HEK293T (cell line): Measurements from ENCODE around the gene TAGLN2.

Source experiments
- BHLHE40 ChIP-seq: fragments of 450-650 bp; IDR thresholded peaks from 2 replicates; pipeline ENCODE4 v1.6.1; 2016; ENCODE audit warnings: mild to moderate bottlenecking, moderate library complexity, borderline replicate concordance
- ELF4 ChIP-seq: fragments of 450-650 bp; IDR thresholded peaks from 2 replicates; pipeline ENCODE4 v1.6.1; 2017; ENCODE audit warnings: antibody characterized with exemption
- FOXA1 ChIP-seq: fragments of 450-650 bp; IDR thresholded peaks from 2 replicates; pipeline ENCODE4 v1.6.1; 2016; ENCODE audit warnings: mild to moderate bottlenecking
- FOXM1 ChIP-seq: fragments of 450-650 bp; IDR thresholded peaks from 2 replicates; pipeline ENCODE4 v1.6.1; 2017; ENCODE audit warnings: mild to moderate bottlenecking, borderline replicate concordance
- HDGF ChIP-seq: fragments of 450-650 bp; IDR thresholded peaks from 2 replicates; pipeline ENCODE4 v1.6.1; 2017; ENCODE audit warnings: antibody characterized with exemption, borderline replicate concordance
- L3MBTL2 ChIP-seq: fragments of 450-650 bp; conservative IDR thresholded peaks from 2 replicates; pipeline ENCODE4 v1.6.1; 2016; ENCODE audit warnings: mild to moderate bottlenecking
- LEF1 ChIP-seq: fragments of 450-650 bp; IDR thresholded peaks from 2 replicates; pipeline ENCODE4 v1.6.1; 2017; ENCODE audit warnings: mild to moderate bottlenecking, borderline replicate concordance
- NFRKB ChIP-seq: fragments of 450-650 bp; IDR thresholded peaks from 2 replicates; pipeline ENCODE4 v1.6.1; 2016; ENCODE audit warnings: mild to moderate bottlenecking, moderate library complexity
- SP1 ChIP-seq: fragments of 450-650 bp; IDR thresholded peaks from 2 replicates; pipeline ENCODE4 v1.6.1; 2017
- SUZ12 ChIP-seq: fragments of 450-650 bp; IDR thresholded peaks from 2 replicates; pipeline ENCODE4 v1.6.1; 2016; ENCODE audit warnings: mild to moderate bottlenecking
- TARDBP ChIP-seq: fragments of 450-650 bp; IDR thresholded peaks from 2 replicates; pipeline ENCODE4 v1.6.1; 2016
- TF ChIP-seq, protein P1 (sequence below): fragments of 450-650 bp; IDR thresholded peaks from 2 replicates; pipeline ENCODE4 v1.6.1; 2016

DNA sequence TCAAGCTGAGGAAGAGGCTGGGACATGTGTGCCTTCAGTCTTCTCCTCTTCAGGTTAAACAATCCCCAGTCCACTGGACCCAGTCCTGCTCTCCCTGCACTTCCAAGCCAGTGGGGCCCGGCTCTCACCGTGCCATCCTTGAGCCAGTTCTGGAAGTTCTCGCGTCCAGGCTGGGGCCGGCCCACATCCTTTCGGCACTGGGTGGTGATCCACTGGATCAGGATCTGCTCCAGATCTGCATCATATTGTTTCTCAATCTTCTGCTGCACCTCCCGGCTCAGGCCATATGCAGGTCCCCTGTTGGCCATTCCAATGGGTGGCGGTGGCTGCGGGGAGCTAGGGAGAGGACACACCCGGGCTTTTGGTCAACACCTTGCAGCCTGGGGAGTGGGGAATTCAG is 5.1 kb downstream of the TAGLN2 start:
- TF ChIP-seq SUZ12, result no peak
- TF ChIP-seq FOXA1, result no peak
- TF ChIP-seq NFRKB, result no peak
- TF ChIP-seq, protein P1, sequence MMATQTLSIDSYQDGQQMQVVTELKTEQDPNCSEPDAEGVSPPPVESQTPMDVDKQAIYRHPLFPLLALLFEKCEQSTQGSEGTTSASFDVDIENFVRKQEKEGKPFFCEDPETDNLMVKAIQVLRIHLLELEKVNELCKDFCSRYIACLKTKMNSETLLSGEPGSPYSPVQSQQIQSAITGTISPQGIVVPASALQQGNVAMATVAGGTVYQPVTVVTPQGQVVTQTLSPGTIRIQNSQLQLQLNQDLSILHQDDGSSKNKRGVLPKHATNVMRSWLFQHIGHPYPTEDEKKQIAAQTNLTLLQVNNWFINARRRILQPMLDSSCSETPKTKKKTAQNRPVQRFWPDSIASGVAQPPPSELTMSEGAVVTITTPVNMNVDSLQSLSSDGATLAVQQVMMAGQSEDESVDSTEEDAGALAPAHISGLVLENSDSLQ, result no peak
- no peak for TF ChIP-seq SP1
- TF ChIP-seq TARDBP, result no peak
- no peak for TF ChIP-seq L3MBTL2
- no peak for TF ChIP-seq ELF4
- TF ChIP-seq FOXM1, result no peak
- TF ChIP-seq BHLHE40, result no peak
- no peak for TF ChIP-seq LEF1
- TF ChIP-seq HDGF, result no peak
